ENCODE measurements around the gene PCNX4. TPM values are rescaled to one million over a fixed set of nuclear protein-coding genes. Genes with fewer than 3 reads are reported as not detected.

The PCNX4 gene
- 43.2 and 50.8 TPM in 2 replicates for total RNA-seq

GRCh38 chr14:60091550-60092525 lies at the start of gene PCNX4:
TSS of gene PCNX4 (plus strand) at chr14:60091923. CDS start at chr14:60107639, 15,716 bp downstream.

GRCh38 chr14:60164712-60165546 lies 73.2 kb downstream of the PCNX4 start, which contains the start of gene DHRS7:
TSS of gene DHRS7 (minus strand) at chr14:60165398. CDS start at chr14:60165309, 89 bp downstream.

Other genes starting within 250 kb of the PCNX4 start
- gene RTN1, start 221.1 kb upstream of the PCNX4 start, total RNA-seq, result 0.09 and 0.35 TPM in 2 replicates
- gene LRRC9, start 171.8 kb upstream of the PCNX4 start, total RNA-seq, result not detected in 2 replicates
- gene DHRS7, start 73.5 kb downstream of the PCNX4 start, total RNA-seq, result 48.2 and 57.5 TPM in 2 replicates
- 13.4 and 24.3 TPM in 2 replicates for gene PPM1A, start 157.3 kb downstream of the PCNX4 start, total RNA-seq

Data from pericardium fibroblast (primary cell).